ENCODE data around the gene COL4A4.

DNA sequence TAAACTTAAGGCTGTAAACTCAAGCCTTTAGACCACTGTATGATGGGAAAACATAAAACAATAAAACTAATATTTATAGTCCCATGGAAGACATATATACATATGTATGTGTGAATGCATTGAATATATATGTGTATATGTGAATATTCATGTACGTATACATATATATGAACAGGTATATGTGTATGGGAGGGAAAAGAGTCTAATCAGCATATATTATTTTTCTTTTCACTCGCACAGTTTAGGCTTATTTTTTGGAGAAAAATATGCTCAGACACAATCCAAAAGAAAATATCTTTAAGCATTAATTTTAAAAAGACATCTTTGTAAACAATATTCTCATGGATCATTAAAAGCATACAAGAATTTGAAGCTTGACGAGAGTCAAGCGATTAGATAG, 22.7 kb downstream of the COL4A4 start:
- TF ChIP-seq CTCF (IDR thresholded peaks at IDR 0.05) (no peak), POLR2A (IDR thresholded peaks at IDR 0.05) (no peak)

Measured in esophagus squamous epithelium (tissue), 4 donors.